ENCODE results near the gene WWC2. TPM values are rescaled to one million over a fixed set of nuclear protein-coding genes. Genes with fewer than 3 reads are reported as not detected.
A peak's percentile ranks its signal among the peaks of the same experiment; 100 is the strongest.

WWC2 gene
- total and polyA plus RNA-seq, 2 experiments from 2014 or later, result 33.2 to 48.3 TPM

DNA sequence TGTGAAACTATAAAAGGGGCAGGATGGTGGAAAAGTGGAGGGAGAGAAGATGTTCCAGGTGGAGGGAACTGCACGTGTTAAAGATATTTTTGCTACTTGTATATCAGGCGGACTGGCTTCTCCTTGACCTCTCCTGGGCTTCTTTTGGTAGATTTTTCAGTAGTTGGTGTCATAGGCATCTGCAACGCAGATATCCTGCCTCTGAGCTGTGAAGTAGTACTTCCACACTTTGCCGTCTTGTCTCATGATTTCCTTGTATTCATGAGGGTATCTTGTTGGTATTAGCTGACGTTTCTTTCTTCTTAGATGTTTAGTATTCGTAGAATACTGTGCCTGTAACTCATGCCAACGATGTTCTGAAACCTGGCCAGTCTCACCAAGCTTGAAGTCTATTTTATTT, 81.0 kb downstream of the WWC2 start:
- 0 out of 2 replicates have a peak, but pooled peaks cover 4% of the 10 kb centered on the region for H3K36me3 ChIP-seq (ENCODE audit: low read depth)
- H4K20me1 ChIP-seq (ENCODE audit: insufficient read depth), result peaks cover 5% of the 10 kb centered on the region; the same call in 1 of the 2 replicates
- WGBS, 2 experiments (ENCODE audit: low coverage in 1 of 2, low lambda C conversion rate in 2 of 2, missing lambda C conversion rate in 2 of 2), result 33 to 44% methylated on average over 7 of the region's 7 CpGs
- H3K27ac ChIP-seq, result no peak overlapping the region
- DNase-seq, result peak; percentile 27
- no peak overlapping the region for H3K4me2 ChIP-seq (ENCODE audit: unreplicated experiment)
- H2AFZ ChIP-seq, result no peak overlapping the region
- H3F3A ChIP-seq (ENCODE audit: insufficient read depth), result peaks cover 22% of the 10 kb centered on the region
- H3K79me2 ChIP-seq (ENCODE audit: insufficient read depth), result peaks cover 100% of the 10 kb centered on the region
- no peak for TF ChIP-seq EZH2 (IDR thresholded peaks at IDR 0.05; ENCODE audit: insufficient read depth, poor library complexity, severe bottlenecking)
- no peak for TF ChIP-seq EZH2phosphoT487 (IDR thresholded peaks at IDR 0.05; ENCODE audit: insufficient read depth, low read depth)
- peaks cover 51% of the 10 kb centered on the region for H3K4me1 ChIP-seq (ENCODE audit: insufficient read depth)
- H3K27me3 ChIP-seq (replicated peaks; ENCODE audit: insufficient read depth), result no peaks in the 10 kb centered on the region
- in situ Hi-C loops (cut with MboI), result no loop called here
- H3K9me3 ChIP-seq (ENCODE audit: low read depth), result no peaks in the 10 kb centered on the region
- H3K9me2 ChIP-seq (ENCODE audit: insufficient read depth), result no peaks in the 10 kb centered on the region
- no peak overlapping the region for H3K9ac ChIP-seq
- no peak overlapping the region for H3K4me3 ChIP-seq

DNA sequence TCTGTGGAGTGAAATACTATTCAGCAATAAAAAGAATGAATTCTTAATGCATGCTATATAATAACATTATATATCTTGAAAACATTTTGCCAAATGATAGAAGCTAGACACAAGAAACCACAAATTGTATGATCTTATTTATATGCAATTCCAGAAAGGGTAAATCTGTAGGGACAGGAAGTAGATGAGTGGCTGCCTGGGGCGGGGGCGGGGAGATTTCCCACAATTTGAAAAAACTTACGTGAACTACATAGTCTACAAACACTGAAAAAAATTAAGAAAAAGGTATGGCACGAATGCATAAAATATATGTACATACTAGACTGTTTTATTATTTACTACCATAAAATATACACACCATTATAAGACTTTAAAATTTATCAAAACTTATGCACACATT, 81.6 kb downstream of the WWC2 start:
- WGBS, 2 experiments (ENCODE audit: low coverage in 1 of 2, low lambda C conversion rate in 2 of 2, missing lambda C conversion rate in 2 of 2), result 94 to 100% methylated on average over 4 of the region's 4 CpGs
- Histone ChIP-seq H3K4me1 (ENCODE audit: insufficient read depth) (peaks cover 46% of the 10 kb centered on the region), H3K4me3 (no peak overlapping the region), H3K9ac (no peak overlapping the region), H3K9me3 (ENCODE audit: low read depth) (no peaks in the 10 kb centered on the region), H3K4me2 (ENCODE audit: unreplicated experiment) (no peak overlapping the region), H3F3A (ENCODE audit: insufficient read depth) (peaks cover 23% of the 10 kb centered on the region), H3K79me2 (ENCODE audit: insufficient read depth) (peaks cover 100% of the 10 kb centered on the region), H2AFZ (no peak overlapping the region), H3K36me3 (ENCODE audit: low read depth) (0 out of 2 replicates have a peak, but pooled peaks cover 4% of the 10 kb centered on the region), H4K20me1 (ENCODE audit: insufficient read depth) (peaks cover 10% of the 10 kb centered on the region; the same call in 1 of the 2 replicates), H3K27ac (no peak overlapping the region), H3K9me2 (ENCODE audit: insufficient read depth) (no peaks in the 10 kb centered on the region), H3K27me3 (replicated peaks; ENCODE audit: insufficient read depth) (no peaks in the 10 kb centered on the region)
- DNase-seq, result no peak
- TF ChIP-seq EZH2phosphoT487 (IDR thresholded peaks at IDR 0.05; ENCODE audit: insufficient read depth, low read depth) (no peak), EZH2 (IDR thresholded peaks at IDR 0.05; ENCODE audit: insufficient read depth, poor library complexity, severe bottlenecking) (no peak)
- in situ Hi-C loops (cut with MboI), result no loop called here

DNA sequence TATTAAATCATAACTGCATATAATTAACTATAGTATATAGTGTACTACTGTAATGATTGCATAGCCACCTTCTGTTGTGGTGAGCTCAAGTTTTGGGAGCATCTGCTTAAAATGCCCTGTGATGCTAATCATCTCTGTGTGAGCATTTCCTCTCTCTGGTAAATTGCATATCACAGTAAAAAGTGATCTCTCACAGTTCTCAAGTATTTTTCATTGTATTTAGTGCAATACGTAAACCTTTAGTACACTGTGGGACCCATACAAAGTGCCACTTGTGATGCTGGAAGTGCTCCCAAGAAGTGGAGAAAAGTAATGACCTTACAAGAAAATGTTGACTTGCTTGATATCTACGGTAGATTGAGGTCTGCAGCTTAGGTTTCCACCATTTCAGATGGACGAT, 82.0 kb downstream of the WWC2 start:
- Histone ChIP-seq H4K20me1 (ENCODE audit: insufficient read depth) (peaks cover 10% of the 10 kb centered on the region; the same call in 1 of the 2 replicates), H3K4me1 (ENCODE audit: insufficient read depth) (peaks cover 41% of the 10 kb centered on the region), H3K9me2 (ENCODE audit: insufficient read depth) (no peaks in the 10 kb centered on the region), H3K9me3 (ENCODE audit: low read depth) (no peaks in the 10 kb centered on the region), H3K36me3 (ENCODE audit: low read depth) (0 out of 2 replicates have a peak, but pooled peaks cover 4% of the 10 kb centered on the region), H3K4me2 (ENCODE audit: unreplicated experiment) (no peak overlapping the region), H3K9ac (no peak overlapping the region), H3K4me3 (no peak overlapping the region), H3K27me3 (replicated peaks; ENCODE audit: insufficient read depth) (no peaks in the 10 kb centered on the region), H3K79me2 (ENCODE audit: insufficient read depth) (peaks cover 100% of the 10 kb centered on the region), H3K27ac (no peak overlapping the region), H3F3A (ENCODE audit: insufficient read depth) (peaks cover 23% of the 10 kb centered on the region), H2AFZ (no peak overlapping the region)
- no peak for DNase-seq
- TF ChIP-seq EZH2phosphoT487 (IDR thresholded peaks at IDR 0.05; ENCODE audit: insufficient read depth, low read depth), result no peak
- TF ChIP-seq EZH2 (IDR thresholded peaks at IDR 0.05; ENCODE audit: insufficient read depth, poor library complexity, severe bottlenecking), result no peak
- in situ Hi-C loops (cut with MboI), result no loop called here
- 98 to 99% methylated on average over 3 of the region's 3 CpGs for WGBS, 2 experiments (ENCODE audit: low coverage in 1 of 2, low lambda C conversion rate in 2 of 2, missing lambda C conversion rate in 2 of 2)

DNA sequence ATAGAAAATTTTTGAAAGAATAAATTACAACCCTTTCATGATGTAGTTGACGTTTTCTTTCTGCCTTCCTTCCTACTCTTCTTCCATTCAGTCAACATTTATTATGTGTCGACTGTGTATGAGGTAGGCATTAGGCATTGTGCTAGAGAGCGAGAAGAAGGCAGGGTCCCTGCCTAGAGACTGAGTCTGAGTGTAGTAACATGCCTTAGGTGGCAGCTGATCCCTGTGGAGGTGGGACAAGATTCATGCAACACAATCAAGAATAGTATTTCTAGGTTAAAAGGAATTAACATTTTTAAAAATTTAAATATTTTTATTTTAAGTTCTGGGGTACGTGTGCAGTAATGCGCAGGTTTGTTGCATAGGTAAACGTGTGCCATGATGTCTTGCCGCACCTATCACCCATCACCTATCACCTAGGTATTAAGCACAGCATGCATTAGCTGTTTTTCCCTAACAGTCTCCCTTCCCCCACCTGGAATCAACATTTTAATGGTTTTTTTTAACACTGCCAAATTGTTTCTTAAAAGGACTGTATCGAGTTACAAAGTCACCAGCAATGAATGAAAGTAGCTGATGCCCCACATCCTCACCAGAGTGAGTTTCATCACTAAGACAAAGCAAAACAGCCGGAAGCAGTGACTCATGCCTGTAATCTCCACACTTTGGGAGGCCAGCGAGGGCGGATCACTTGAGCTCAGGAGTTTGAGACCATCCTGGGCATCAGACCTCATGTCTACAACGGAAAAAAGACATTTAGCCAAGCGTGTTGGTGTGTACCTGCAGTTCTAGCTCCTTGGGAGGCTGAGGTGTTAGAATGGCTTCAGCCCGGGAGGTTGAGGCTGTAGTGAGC, 84.0 kb downstream of the WWC2 start:
- H3K27ac ChIP-seq, result peak overlapping the region; percentile 37
- peaks cover 25% of the 10 kb centered on the region for H3K4me1 ChIP-seq (ENCODE audit: insufficient read depth)
- H3K9me3 ChIP-seq (ENCODE audit: low read depth), result no peaks in the 10 kb centered on the region
- H3K27me3 ChIP-seq (replicated peaks; ENCODE audit: insufficient read depth), result no peaks in the 10 kb centered on the region
- in situ Hi-C loops (cut with MboI), result no loop called here
- 60 to 65% methylated on average over 14 of the region's 14 CpGs for WGBS, 2 experiments (ENCODE audit: low coverage in 1 of 2, low lambda C conversion rate in 2 of 2, missing lambda C conversion rate in 2 of 2)
- no peaks in the 10 kb centered on the region for H3K9me2 ChIP-seq (ENCODE audit: insufficient read depth)
- TF ChIP-seq EZH2phosphoT487 (IDR thresholded peaks at IDR 0.05; ENCODE audit: insufficient read depth, low read depth) (no peak), EZH2 (IDR thresholded peaks at IDR 0.05; ENCODE audit: insufficient read depth, poor library complexity, severe bottlenecking) (no peak)
- H3K4me3 ChIP-seq, result no peak overlapping the region
- H3K4me2 ChIP-seq (ENCODE audit: unreplicated experiment), result peak overlapping the region; percentile 22
- H3K36me3 ChIP-seq (ENCODE audit: low read depth), result 0 out of 2 replicates have a peak, but pooled peaks cover 4% of the 10 kb centered on the region
- DNase-seq, result peak; percentile 92
- peaks cover 98% of the 10 kb centered on the region for H3K79me2 ChIP-seq (ENCODE audit: insufficient read depth)
- H3F3A ChIP-seq (ENCODE audit: insufficient read depth), result peaks cover 18% of the 10 kb centered on the region
- H4K20me1 ChIP-seq (ENCODE audit: insufficient read depth), result peaks cover 10% of the 10 kb centered on the region; the same call in 1 of the 2 replicates
- no peak overlapping the region for H3K9ac ChIP-seq
- H2AFZ ChIP-seq, result no peak overlapping the region
